Hepatocyte (in vitro differentiated cells): ENCODE results near the gene GJB6. TPM values are rescaled to one million over a fixed set of nuclear protein-coding genes. Genes with fewer than 3 reads are reported as not detected.

Experiments
- DNase-seq: peaks from one replicate; pipeline ENCODE4 v3.0.0-alpha.2; 2016; ENCODE audit warnings: low spot score
- H2AFZ ChIP-seq: fragments of 200-600 bp; sonication (generic); 2 replicates; pipeline ENCODE4 v1.6.0; 2016; ENCODE audit warnings: antibody characterized with exemption, mild to moderate bottlenecking
- H3K27ac ChIP-seq: fragments of 200-600 bp; sonication (generic); 2 replicates; pipeline ENCODE4 v1.5.1; 2016; ENCODE audit warnings: mild to moderate bottlenecking
- H3K27me3 ChIP-seq: fragments of 200-600 bp; sonication (generic); 2 replicates; pipeline ENCODE4 v1.6.1; 2016
- H3K36me3 ChIP-seq: fragments of 200-600 bp; sonication (generic); replicated peaks from 2 replicates; pipeline ENCODE4 v1.5.1; 2016; ENCODE audit warnings: low read depth; ENCODE audit not compliant: insufficient read depth
- H3K4me1 ChIP-seq: fragments of 200-600 bp; sonication (generic); 2 replicates; pipeline ENCODE4 v1.5.1; 2016; ENCODE audit warnings: mild to moderate bottlenecking, moderate library complexity; ENCODE audit not compliant: insufficient read depth
- H3K4me2 ChIP-seq: fragments of 200-600 bp; sonication (generic); 2 replicates; pipeline ENCODE4 v1.6.0; 2016
- H3K4me3 ChIP-seq: fragments of 200-600 bp; sonication (generic); 2 replicates; pipeline ENCODE4 v1.5.1; 2016; ENCODE audit warnings: mild to moderate bottlenecking
- H3K79me2 ChIP-seq: fragments of 200-600 bp; sonication (generic); 2 replicates; pipeline ENCODE4 v1.6.0; 2017; ENCODE audit warnings: mild to moderate bottlenecking
- H3K9me2 ChIP-seq: fragments of 200-600 bp; sonication (generic); replicated peaks from 2 replicates; pipeline ENCODE4 v1.6.0; 2017; ENCODE audit warnings: mild to moderate bottlenecking; ENCODE audit not compliant: insufficient read depth
- H3K9me3 ChIP-seq: fragments of 200-600 bp; sonication (generic); 2 replicates; pipeline ENCODE4 v1.5.1; 2016; ENCODE audit warnings: low read depth, mild to moderate bottlenecking
- H4K20me1 ChIP-seq: fragments of 200-600 bp; sonication (generic); 2 replicates; pipeline ENCODE4 v1.6.0; 2016; ENCODE audit warnings: mild to moderate bottlenecking; ENCODE audit not compliant: insufficient read depth, poor library complexity, severe bottlenecking
- CTCF ChIP-seq: fragments of 200-600 bp; sonication (generic); IDR thresholded peaks from 2 replicates; pipeline ENCODE4 v1.5.1; 2016; ENCODE audit warnings: antibody characterized with exemption, mild to moderate bottlenecking; ENCODE audit not compliant: poor library complexity
- EZH2 ChIP-seq: fragments of 200-600 bp; sonication (generic); IDR thresholded peaks from 2 replicates; pipeline ENCODE4 v1.6.1; 2016; ENCODE audit warnings: antibody characterized with exemption, mild to moderate bottlenecking, borderline replicate concordance
- EZH2phosphoT487 ChIP-seq: fragments of 200-600 bp; sonication (generic); IDR thresholded peaks from one replicate; pipeline ENCODE4 v1.6.1; 2018; ENCODE audit warnings: antibody characterized with exemption, mild to moderate bottlenecking, low read depth, moderate library complexity; ENCODE audit not compliant: unreplicated experiment, severe bottlenecking
- WGBS: methylation state at CpG from one replicate; pipeline ENCODE4 v1.1.6; 2016; ENCODE audit warnings: low lambda C conversion rate; ENCODE audit errors: missing lambda C conversion rate; 5-methylcytosine and 5-hydroxymethylcytosine counted together
- polyA plus RNA-seq: library from polyadenylated mRNA; unstranded; fragments of >200 nt; fragmentation: Nextera tagmentation; extraction: Ambion mirVana; gene quantifications from 2 replicates; pipeline ENCODE4 v1.2.1, GENCODE V29; 2016
- total RNA-seq: library from RNA; depleted of rRNA; stranded (reverse); fragments of >200 nt; gene quantifications from 2 replicates; pipeline ENCODE4 v1.2.3, GENCODE V29; 2014

Gene GJB6
- total and polyA plus RNA-seq, 2 experiments from 2014 or later, result 1.2 to 2.2 TPM

GRCh38 chr13:20222553-20222952, 9.6 kb downstream of the GJB6 start:
- H3K27ac ChIP-seq, result no peak overlapping the region
- no peak overlapping the region for H2AFZ ChIP-seq
- H3K4me1 ChIP-seq, result no peaks in the 10 kb centered on the region
- H3K9me2 ChIP-seq, result no peaks in the 10 kb centered on the region
- no peak overlapping the region for H3K4me2 ChIP-seq
- H3K9me3 ChIP-seq, result no peaks in the 10 kb centered on the region
- H3K4me3 ChIP-seq, result no peak overlapping the region
- no peaks in the 10 kb centered on the region for H3K79me2 ChIP-seq
- WGBS, result 69% methylated on average over 5 of the region's 5 CpGs
- H4K20me1 ChIP-seq, result no peaks in the 10 kb centered on the region
- no peak for TF ChIP-seq CTCF
- TF ChIP-seq EZH2phosphoT487, result no peak
- no peak for TF ChIP-seq EZH2
- no peaks in the 10 kb centered on the region for H3K36me3 ChIP-seq
- H3K27me3 ChIP-seq, result no peaks in the 10 kb centered on the region
- DNase-seq, result no peak

GRCh38 chr13:20221772-20222171, 10.3 kb downstream of the GJB6 start:
- Histone ChIP-seq H3K4me2 (no peak overlapping the region), H3K27ac (no peak overlapping the region), H2AFZ (no peak overlapping the region), H3K9me2 (no peaks in the 10 kb centered on the region), H3K27me3 (no peaks in the 10 kb centered on the region), H3K36me3 (no peaks in the 10 kb centered on the region), H4K20me1 (no peaks in the 10 kb centered on the region), H3K4me3 (no peak overlapping the region), H3K9me3 (no peaks in the 10 kb centered on the region), H3K79me2 (no peaks in the 10 kb centered on the region), H3K4me1 (no peaks in the 10 kb centered on the region)
- 86% methylated on average over 6 of the region's 6 CpGs for WGBS
- DNase-seq, result no peak
- no peak for TF ChIP-seq CTCF
- no peak for TF ChIP-seq EZH2phosphoT487
- no peak for TF ChIP-seq EZH2

- TF ChIP-seq CTCF (no peak), EZH2 (no peak), EZH2phosphoT487 (no peak)
- no peak overlapping the region for H3K4me2 ChIP-seq
- no peak for DNase-seq
- no peaks in the 10 kb centered on the region for H3K4me1 ChIP-seq
- no peaks in the 10 kb centered on the region for H3K27me3 ChIP-seq
- H3K9me3 ChIP-seq, result no peaks in the 10 kb centered on the region
- H3K4me3 ChIP-seq, result no peak overlapping the region
- no peaks in the 10 kb centered on the region for H3K79me2 ChIP-seq
- H3K27ac ChIP-seq, result no peak overlapping the region
- no peak overlapping the region for H2AFZ ChIP-seq
- no peaks in the 10 kb centered on the region for H4K20me1 ChIP-seq
- H3K36me3 ChIP-seq, result no peaks in the 10 kb centered on the region
- H3K9me2 ChIP-seq, result no peaks in the 10 kb centered on the region
Measured at GRCh38 chr13:20219577-20219976, 12.5 kb downstream of the GJB6 start.

- Histone ChIP-seq H3K9me2 (no peaks in the 10 kb centered on the region), H3K79me2 (no peaks in the 10 kb centered on the region), H3K4me1 (no peaks in the 10 kb centered on the region), H3K27me3 (peaks cover 3% of the 10 kb centered on the region), H2AFZ (no peak overlapping the region), H3K4me3 (no peak overlapping the region), H3K9me3 (no peaks in the 10 kb centered on the region), H3K4me2 (no peak overlapping the region), H3K27ac (no peak overlapping the region), H3K36me3 (no peaks in the 10 kb centered on the region), H4K20me1 (no peaks in the 10 kb centered on the region)
- WGBS, result 57% methylated on average over 3 of the region's 3 CpGs
- TF ChIP-seq CTCF, result no peak
- TF ChIP-seq EZH2phosphoT487, result no peak
- TF ChIP-seq EZH2, result no peak
- DNase-seq, result no peak
Measured at GRCh38 chr13:20217168-20217567, 15.0 kb downstream of the GJB6 start.
